ENCODE data around the gene SKOR2.

Gene SKOR2

GRCh38 chr18:47249314-47249981 is 2.0 kb downstream of the SKOR2 start:
- in situ Hi-C loops (cut with MboI; ENCODE audit: low pct_unique_long_range_greater_than_20kb, low sequenced_read_pairs, unreplicated experiment), result no loop called here
- DNase-seq (ENCODE audit: low spot score), result no peak
- TF ChIP-seq CTCF (IDR thresholded peaks at IDR 0.05; ENCODE audit: extremely low read depth, insufficient read depth, missing control alignments), result no peak

DNA sequence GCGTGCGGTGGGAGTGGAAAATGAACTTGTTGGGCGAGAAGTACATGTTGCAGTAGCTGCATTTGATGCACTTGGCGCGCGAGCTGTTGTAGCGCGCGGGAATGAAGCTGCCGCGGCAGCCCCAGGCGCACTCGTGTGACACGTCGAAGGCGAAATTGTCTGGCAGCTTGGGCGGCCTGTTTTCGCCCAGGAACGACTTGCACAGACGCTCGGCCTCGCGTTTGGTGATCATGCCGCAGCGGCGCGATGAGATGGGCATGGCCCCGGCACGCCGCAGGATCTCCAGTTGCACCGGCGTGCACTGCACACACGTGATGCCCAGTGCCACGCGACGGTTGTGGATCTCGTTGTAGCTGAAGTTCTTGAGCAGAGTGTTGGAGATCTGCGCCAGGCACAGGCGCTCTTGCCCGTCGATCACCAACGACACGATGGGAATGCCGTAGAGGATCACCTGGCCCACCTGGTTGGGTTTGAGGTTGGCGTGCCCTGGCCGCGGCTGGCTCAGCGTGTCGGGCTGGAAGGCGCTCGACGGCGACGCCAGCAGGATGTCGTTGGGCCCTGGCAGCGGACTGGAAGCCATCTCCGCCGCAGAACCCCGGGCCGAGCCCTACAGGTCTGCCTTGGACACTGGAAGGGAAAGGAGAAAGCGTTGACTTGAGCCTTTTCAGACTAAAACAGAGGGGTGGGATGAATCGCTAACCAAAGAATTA is 2.7 kb downstream of the SKOR2 start:
- no peak for DNase-seq (ENCODE audit: low spot score)
- no peak for TF ChIP-seq CTCF (IDR thresholded peaks at IDR 0.05; ENCODE audit: extremely low read depth, insufficient read depth, missing control alignments)
- in situ Hi-C loops (cut with MboI; ENCODE audit: low pct_unique_long_range_greater_than_20kb, low sequenced_read_pairs, unreplicated experiment), result no loop called here

DNA sequence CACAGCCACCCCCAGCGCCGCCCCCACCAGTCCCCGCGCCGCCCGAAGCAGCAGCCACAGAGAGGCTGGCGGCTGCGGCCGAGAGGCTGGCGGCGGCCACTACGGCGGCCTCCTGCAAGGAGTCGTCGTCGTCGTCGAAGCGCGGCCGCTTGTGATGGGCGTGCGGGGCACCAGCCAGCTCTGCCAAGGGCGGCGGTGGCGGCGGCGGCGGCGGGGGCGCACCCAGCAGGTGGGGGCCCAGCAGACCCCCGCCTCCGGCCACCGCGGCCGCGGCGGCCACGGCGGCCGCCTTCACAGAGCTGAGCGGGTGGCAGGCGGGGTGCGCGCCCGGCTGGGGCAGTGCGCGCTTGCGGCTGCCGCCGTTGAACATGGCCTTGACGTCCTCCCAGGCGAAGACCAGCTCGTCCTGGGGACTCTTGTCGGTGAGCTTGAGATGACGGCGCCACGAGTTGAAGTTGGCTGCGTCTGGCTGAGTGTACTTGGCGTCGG is 3.3 kb downstream of the SKOR2 start:
- in situ Hi-C loops (cut with MboI; ENCODE audit: low pct_unique_long_range_greater_than_20kb, low sequenced_read_pairs, unreplicated experiment), result no loop called here

DNA sequence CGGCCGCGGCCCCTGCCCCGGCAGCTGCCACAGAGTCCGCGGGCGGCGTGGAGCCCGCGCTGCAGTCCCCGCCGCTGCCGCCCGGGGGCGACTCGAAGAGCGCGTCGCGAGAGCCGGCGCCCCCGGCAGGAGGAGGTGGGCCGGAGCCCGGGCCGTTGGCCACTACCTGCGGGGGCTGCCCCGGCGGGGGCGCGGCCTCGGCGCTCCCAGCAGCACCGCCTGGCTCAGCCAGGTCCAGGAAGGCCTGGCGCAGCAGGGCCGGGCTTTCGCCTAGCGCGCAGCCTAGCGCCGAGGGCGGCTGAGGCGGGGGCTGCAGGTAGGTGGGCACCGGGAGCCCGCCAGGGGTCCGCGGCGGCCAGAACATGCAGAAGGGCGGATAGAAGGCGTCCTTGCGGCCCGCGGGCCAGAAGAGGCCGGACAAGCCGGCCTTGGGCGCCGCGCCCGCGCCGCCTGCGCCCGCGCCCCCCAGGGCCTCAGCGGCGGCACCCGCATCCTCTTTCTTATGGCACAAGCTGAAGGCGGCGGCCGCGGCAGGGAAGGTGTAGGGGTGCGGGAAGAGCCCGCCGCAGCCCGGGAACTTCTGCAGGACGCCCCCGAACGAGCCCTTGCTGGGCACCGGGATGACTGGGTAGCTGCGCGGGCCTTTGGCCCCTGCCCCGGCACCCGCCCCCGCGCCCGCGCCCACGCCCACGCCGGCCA is 3.9 kb downstream of the SKOR2 start:
- in situ Hi-C loops (cut with MboI; ENCODE audit: low pct_unique_long_range_greater_than_20kb, low sequenced_read_pairs, unreplicated experiment), result no loop called here
- no peak for DNase-seq (ENCODE audit: low spot score)
- TF ChIP-seq CTCF (IDR thresholded peaks at IDR 0.05; ENCODE audit: extremely low read depth, insufficient read depth, missing control alignments), result no peak

More for the DNA sequence above, 3.3 kb downstream of the SKOR2 start:
- no peak for DNase-seq (ENCODE audit: low spot score)
- no peak for TF ChIP-seq CTCF (IDR thresholded peaks at IDR 0.05; ENCODE audit: extremely low read depth, insufficient read depth, missing control alignments)

GRCh38 chr18:47247036-47247415 is 4.4 kb downstream of the SKOR2 start:
- in situ Hi-C loops (cut with MboI; ENCODE audit: low pct_unique_long_range_greater_than_20kb, low sequenced_read_pairs, unreplicated experiment), result no loop called here
- no peak for DNase-seq (ENCODE audit: low spot score)
- TF ChIP-seq CTCF (IDR thresholded peaks at IDR 0.05; ENCODE audit: extremely low read depth, insufficient read depth, missing control alignments), result no peak

- no peak for DNase-seq (ENCODE audit: low spot score)
- no peak for TF ChIP-seq CTCF (IDR thresholded peaks at IDR 0.05; ENCODE audit: extremely low read depth, insufficient read depth, missing control alignments)
- in situ Hi-C loops (cut with MboI; ENCODE audit: low pct_unique_long_range_greater_than_20kb, low sequenced_read_pairs, unreplicated experiment), result no loop called here
These were observed 5.2 kb downstream of the SKOR2 start for GRCh38 chr18:47246027-47246971.
